BJ (cell line): ENCODE results near the gene STK25. TPM values are rescaled to one million over a fixed set of nuclear protein-coding genes. Genes with fewer than 3 reads are reported as not detected.

Source experiments
- CTCF ChIA-PET: fragments of 350-600 bp; formaldehyde crosslinking; extraction: SDS; loops from one replicate; lab custom pipeline; 2021; ENCODE audit warnings: antibody characterized with exemption, inconsistent platforms; lab: Yijun Ruan, JAX
- POLR2A ChIA-PET: fragments of 300-600 bp; sonication (Branson Sonifier 250); formaldehyde crosslinking; extraction: SDS; loops from one replicate; lab custom pipeline; 2021; ENCODE audit warnings: antibody characterized with exemption; lab: Charles Lee
- DNase-seq: peaks from one replicate; pipeline ENCODE4 v3.0.0-alpha.2; 2011; ENCODE audit warnings: low read depth
- H3K27me3 ChIP-seq: 2 replicates; pipeline ENCODE4 v1.6.0; 2011; ENCODE audit warnings: low read length; ENCODE audit not compliant: control insufficient read depth, insufficient read depth
- H3K36me3 ChIP-seq: 2 replicates; pipeline ENCODE4 v1.5.1; 2011; ENCODE audit warnings: low read length; ENCODE audit not compliant: control insufficient read depth, insufficient read depth
- H3K4me3 ChIP-seq: 2 replicates; pipeline ENCODE4 v1.5.1; 2011; ENCODE audit warnings: low read depth, mild to moderate bottlenecking, control low read depth, low read length
- polyA plus RNA-seq: library from polyadenylated mRNA; depleted of rRNA; stranded (reverse); fragments of >200 nt; gene quantifications from 2 replicates; pipeline ENCODE4 v1.2.3, GENCODE V29; 2011
- TF ChIP-seq, protein P1 (sequence below): IDR thresholded peaks from 2 replicates; pipeline ENCODE4 v1.5.1; 2011; ENCODE audit warnings: low read depth, mild to moderate bottlenecking, control low read depth, inconsistent platforms, low read length, moderate library complexity; ENCODE audit not compliant: insufficient read depth

STK25 gene
- polyA plus RNA-seq, 1 experiment, result 386 TPM

DNA sequence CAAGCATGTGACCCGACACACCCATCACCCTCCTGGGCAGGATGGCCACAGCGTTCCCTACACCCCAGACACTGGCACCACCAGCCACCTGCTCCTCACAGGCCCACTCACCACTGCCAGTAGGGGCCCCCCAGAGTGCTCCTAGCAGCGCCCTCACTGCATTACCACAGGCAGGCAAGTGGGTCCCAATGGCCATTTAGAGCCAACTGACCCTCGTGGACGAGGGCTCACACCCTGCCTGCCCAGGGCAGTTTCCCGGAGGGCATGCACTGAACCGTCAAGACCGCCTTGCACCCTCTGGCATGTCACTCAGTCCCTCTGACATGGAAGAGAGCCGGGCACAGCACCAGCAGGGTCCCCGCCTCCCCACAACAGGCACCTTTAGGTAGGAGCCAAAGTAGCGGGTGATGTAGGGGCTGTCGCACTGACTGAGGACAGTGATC, 7.3 kb downstream of the STK25 start:
- Histone ChIP-seq H3K27me3 (no peaks in the 10 kb centered on the region), H3K4me3 (no peak overlapping the region), H3K36me3 (peaks cover 31% of the 10 kb centered on the region)
- no peak for DNase-seq
- TF ChIP-seq, protein P1, sequence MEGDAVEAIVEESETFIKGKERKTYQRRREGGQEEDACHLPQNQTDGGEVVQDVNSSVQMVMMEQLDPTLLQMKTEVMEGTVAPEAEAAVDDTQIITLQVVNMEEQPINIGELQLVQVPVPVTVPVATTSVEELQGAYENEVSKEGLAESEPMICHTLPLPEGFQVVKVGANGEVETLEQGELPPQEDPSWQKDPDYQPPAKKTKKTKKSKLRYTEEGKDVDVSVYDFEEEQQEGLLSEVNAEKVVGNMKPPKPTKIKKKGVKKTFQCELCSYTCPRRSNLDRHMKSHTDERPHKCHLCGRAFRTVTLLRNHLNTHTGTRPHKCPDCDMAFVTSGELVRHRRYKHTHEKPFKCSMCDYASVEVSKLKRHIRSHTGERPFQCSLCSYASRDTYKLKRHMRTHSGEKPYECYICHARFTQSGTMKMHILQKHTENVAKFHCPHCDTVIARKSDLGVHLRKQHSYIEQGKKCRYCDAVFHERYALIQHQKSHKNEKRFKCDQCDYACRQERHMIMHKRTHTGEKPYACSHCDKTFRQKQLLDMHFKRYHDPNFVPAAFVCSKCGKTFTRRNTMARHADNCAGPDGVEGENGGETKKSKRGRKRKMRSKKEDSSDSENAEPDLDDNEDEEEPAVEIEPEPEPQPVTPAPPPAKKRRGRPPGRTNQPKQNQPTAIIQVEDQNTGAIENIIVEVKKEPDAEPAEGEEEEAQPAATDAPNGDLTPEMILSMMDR, result no peak
- CTCF ChIA-PET, result no interaction called here
- POLR2A ChIA-PET, result no interaction called here

DNA sequence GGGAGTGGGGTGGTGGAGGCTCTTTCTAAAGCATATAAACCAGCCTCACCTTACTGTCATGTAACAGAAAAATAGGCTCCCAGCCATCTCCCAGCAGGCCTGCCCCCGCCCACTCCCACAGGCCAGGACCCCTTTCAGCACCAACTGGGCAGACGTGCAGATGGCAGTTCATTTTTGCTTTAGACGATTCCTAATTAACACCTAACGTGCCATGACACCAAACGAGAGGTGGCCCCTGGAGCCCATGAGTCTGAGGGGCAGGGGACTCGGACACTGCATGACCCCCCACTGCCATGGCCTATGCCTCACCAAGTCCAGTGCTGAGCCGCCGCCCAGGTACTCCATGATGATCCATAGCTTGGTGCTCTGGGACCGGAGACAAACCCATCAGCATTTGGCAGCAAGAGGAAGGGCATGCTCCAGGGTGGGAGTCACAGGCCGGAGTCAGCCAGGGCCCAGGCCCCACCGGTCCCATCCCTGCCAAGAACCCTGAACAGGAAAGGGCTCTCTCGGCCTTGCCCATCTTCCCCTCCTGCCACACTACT, 7.9 kb downstream of the STK25 start:
- CTCF ChIA-PET, result no interaction called here
- TF ChIP-seq, protein P1, result no peak
- Histone ChIP-seq H3K36me3 (peaks cover 35% of the 10 kb centered on the region), H3K4me3 (no peak overlapping the region), H3K27me3 (no peaks in the 10 kb centered on the region)
- POLR2A ChIA-PET, result no interaction called here
- no peak for DNase-seq

DNA sequence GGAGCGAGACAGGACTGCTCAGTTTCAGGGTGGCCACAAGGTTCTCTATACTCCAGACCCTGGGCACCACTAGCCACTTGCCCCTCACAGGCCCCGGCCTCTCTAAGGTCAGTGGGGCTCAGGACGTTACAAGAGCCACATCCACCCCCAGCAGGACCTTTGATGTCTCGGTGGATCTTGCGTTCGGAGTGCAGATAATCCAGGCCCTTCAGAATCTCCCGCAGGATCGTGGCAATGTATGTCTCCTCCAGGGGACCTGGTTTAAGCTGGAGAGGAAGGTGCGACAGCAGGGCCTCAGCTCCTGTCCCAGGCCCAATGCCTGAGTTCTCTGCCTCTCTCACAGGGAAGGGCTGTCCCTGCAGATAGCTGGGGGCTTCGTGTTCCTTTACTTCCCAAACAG, 8.4 kb downstream of the STK25 start:
- H3K4me3 ChIP-seq, result no peak overlapping the region
- TF ChIP-seq, protein P1, result no peak
- no peak for DNase-seq
- peaks cover 40% of the 10 kb centered on the region for H3K36me3 ChIP-seq
- ChIA-PET POLR2A (no interaction called here), CTCF (no interaction called here)
- no peaks in the 10 kb centered on the region for H3K27me3 ChIP-seq

GRCh38 chr2:241499146-241499965, 9.0 kb downstream of the STK25 start:
- ChIA-PET CTCF (interaction anchor here (0.6 to 1.0 kb wide), 3 partner anchors 10 to 160 kb away, joined by 3 to 5 read pairs (median 3); no protein-coding TSS in a partner anchor), POLR2A (no interaction called here)
- H3K36me3 ChIP-seq, result peaks cover 45% of the 10 kb centered on the region

More at GRCh38 chr2:241499146-241499965, 9.0 kb downstream of the STK25 start:
- H3K27me3 ChIP-seq, result no peaks in the 10 kb centered on the region
- no peak for DNase-seq
- TF ChIP-seq, protein P1, result no peak
- H3K4me3 ChIP-seq, result no peak overlapping the region
